HG03108 (cell line): Measurements from ENCODE around the gene ZBP1.

Source experiments
- ATAC-seq: cut with Tn5 transposase; IDR thresholded peaks from one replicate; pipeline ENCODE4 v1.9.1; 2021; ENCODE audit warnings: moderate library complexity; ENCODE audit not compliant: unreplicated experiment

Gene ZBP1

GRCh38 chr20:57576617-57577550, 43.3 kb downstream of the ZBP1 start:
- no peak for ATAC-seq

GRCh38 chr20:57576002-57576401, 44.2 kb downstream of the ZBP1 start:
- ATAC-seq, result no peak

- no peak for ATAC-seq
Observed at GRCh38 chr20:57574954-57575353, 45.3 kb downstream of the ZBP1 start.

GRCh38 chr20:57573894-57574293, 46.3 kb downstream of the ZBP1 start:
- ATAC-seq, result no peak

- no peak for ATAC-seq
Observed at GRCh38 chr20:57573242-57573641, 47.0 kb downstream of the ZBP1 start.

GRCh38 chr20:57571782-57572416, 48.3 kb downstream of the ZBP1 start:
- ATAC-seq, result no peak

- ATAC-seq, result no peak
Observed at GRCh38 chr20:57570920-57571319, 49.3 kb downstream of the ZBP1 start.

- ATAC-seq, result no peak
Observed at GRCh38 chr20:57570145-57570850, 49.9 kb downstream of the ZBP1 start.

DNA sequence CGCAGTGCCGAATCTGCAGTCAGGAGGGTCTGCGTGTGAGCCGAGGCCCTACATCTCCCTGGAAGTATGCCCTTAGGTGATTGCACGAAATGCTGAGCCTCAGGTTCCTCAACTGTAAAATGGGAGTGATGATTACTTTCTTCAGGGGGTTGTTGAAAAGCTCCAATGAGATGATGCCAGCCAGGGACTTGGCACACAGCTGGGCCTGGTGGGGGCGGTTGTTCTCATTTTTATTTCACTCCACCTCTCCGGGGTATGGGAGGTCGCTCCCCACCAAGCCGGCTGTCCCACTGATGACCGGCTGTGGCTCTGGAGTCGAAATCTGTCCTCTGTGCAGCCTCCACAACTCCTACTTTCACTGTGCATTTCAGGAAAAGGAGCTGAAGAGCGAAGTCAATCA, 51.3 kb downstream of the ZBP1 start:
- ATAC-seq, result no peak

DNA sequence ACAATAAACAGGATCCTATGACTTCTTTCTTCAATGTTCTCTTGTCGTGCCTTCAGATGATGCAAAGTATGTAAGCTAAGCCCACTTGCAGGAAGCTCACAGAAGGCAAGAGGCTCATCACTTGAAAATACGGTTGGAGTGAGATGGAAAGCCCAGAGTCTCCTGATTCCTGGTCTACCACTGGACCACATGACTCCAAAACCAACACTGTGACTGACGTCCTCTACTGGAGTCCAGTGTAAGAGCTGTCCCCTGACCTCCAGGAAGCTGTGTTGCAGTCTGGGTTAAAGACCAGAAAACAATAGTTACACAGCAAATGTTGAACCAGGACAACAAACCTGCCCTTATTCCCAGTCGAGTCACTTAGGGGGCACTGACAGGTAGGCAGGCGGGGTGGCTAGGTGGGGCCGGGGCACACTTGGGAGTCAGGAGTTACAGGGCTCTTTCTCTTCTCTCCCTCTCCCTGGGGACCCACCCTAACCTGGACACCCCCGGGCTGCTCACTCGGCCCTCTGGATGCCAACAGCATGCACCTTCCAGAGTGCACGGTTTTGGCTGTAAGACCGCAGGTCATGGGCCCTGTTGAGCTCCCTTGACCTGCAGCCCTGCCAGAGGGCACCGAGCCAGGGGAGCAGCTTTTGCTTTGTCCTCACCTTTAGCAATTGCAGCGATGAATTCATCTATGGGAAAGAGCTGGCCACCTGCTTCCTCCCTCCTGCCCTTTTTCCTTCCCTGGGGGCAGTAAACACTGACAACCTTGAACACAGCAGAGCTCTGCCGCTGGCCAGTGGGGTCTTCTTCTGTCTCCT, 51.9 kb downstream of the ZBP1 start:
- ATAC-seq, result no peak

GRCh38 chr20:57567471-57568079, 52.7 kb downstream of the ZBP1 start:
- ATAC-seq, result no peak

- no peak for ATAC-seq
Observed at GRCh38 chr20:57566803-57567459, 53.3 kb downstream of the ZBP1 start.

DNA sequence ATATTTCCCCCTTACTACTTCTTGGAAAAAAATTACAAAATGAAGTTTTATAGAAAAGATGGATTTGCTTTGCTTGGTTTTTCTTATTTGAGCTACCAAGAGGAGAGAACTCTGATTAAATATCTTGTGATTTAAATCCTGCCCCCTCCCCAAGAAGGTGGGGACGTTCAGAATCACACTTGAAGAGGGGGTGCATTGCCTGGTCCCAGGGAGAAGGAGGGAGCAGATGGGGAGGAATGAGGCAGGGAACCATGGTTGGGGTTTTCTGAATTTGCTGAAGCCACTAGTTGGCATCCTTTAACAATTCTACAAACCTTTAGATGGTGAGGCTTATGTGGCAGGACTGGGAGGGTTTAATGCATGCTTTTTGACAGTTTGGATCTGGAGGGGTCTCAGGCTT, 53.8 kb downstream of the ZBP1 start:
- ATAC-seq, result no peak

DNA sequence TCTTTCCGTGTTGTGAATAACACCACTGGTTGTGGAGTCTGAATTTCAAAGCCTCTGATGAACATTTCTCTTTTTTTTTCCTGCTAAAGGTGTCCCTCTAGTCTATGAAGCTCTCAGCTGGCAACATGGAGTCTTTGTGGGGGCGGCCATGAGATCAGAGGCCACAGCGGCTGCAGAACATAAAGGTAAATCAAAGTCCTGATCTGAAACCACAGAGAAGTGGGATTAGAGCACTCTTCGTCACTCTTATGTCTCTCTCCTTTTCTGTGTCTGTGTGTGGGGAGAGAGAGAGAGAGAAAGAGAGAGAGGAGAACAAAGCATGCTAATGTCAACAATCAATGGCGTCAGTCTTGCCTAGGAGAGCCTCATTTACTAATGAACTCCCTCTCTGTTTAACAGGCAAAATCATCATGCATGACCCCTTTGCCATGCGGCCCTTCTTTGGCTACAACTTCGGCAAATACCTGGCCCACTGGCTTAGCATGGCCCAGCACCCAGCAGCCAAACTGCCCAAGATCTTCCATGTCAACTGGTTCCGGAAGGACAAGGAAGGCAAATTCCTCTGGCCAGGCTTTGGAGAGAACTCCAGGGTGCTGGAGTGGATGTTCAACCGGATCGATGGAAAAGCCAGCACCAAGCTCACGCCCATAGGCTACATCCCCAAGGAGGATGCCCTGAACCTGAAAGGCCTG, 55.1 kb downstream of the ZBP1 start:
- ATAC-seq, result no peak

GRCh38 chr20:57564180-57564802, 55.9 kb downstream of the ZBP1 start:
- ATAC-seq, result no peak

DNA sequence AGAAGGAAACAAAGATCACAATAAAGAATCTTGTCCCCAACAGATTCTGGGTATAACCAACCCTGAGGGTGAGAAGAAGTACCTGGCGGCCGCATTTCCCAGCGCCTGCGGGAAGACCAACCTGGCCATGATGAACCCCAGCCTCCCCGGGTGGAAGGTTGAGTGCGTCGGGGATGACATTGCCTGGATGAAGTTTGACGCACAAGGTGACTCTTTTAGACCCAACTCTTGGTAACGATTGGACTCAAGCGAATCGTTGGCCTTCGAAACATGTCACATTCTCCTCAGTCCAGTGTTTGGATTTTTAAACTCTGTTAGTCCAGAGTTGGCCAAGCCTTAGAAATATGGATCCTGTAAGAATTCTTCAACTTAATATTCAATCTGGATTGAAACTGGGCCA, 56.7 kb downstream of the ZBP1 start:
- ATAC-seq, result no peak

DNA sequence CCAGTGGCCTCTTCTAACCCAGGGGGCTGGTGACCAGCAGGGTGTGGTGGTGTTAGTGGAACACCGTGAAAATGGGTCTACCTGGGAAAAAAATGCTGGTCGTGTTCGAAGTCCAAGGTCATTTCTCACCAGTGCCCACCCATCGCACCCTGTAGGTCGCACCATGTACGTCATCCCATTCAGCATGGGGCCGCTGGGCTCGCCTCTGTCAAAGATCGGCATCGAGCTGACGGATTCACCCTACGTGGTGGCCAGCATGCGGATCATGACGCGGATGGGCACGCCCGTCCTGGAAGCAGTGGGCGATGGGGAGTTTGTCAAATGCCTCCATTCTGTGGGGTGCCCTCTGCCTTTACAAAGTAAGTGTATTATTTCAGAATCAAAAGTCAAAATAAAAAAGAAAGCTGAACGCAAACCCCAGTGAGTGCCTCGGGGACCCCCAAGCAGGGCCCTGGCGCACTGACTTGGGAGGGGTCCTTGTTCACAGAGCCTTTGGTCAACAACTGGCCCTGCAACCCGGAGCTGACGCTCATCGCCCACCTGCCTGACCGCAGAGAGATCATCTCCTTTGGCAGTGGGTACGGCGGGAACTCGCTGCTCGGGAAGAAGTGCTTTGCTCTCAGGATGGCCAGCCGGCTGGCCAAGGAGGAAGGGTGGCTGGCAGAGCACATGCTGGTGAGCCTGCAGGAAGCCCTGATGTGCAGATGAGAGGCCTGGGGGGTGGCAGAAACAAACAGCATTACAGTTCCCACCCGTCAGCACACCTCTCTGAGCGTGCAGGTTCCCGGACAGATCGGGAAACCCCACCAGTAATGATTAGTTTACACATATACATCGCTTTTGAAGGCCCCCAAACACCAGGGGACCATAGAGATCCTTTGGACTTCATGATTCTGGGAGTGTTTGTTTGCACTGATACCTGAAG, 57.4 kb downstream of the ZBP1 start:
- ATAC-seq, result no peak
